Measurements from ENCODE around the gene PRAMEF17.
"Not testable (repeated sequence)": the region's sequence is repeated elsewhere in the genome, so short reads cannot be mapped to it uniquely, and the experiment has no call there.

DNA sequence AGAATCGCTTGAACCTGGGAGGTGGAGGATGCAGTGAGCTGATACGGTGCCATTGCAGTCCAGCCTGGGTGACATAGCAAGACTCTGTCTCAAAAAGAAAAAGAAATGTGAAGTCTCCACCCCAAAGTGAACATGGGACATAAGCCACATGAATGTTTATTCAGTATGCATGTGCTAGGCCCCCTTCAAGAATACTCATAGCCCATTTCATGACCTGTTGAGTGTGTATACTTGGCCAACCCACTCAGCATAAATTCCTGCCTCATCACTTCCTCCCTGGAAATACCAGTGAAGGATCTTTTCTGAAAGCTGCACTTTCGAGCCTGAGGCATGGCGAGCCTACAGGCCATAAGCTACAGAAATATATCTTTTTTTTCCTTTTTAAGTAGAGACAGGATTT, 24.5 kb upstream of the PRAMEF17 start:
- TF ChIP-seq, protein P1, sequence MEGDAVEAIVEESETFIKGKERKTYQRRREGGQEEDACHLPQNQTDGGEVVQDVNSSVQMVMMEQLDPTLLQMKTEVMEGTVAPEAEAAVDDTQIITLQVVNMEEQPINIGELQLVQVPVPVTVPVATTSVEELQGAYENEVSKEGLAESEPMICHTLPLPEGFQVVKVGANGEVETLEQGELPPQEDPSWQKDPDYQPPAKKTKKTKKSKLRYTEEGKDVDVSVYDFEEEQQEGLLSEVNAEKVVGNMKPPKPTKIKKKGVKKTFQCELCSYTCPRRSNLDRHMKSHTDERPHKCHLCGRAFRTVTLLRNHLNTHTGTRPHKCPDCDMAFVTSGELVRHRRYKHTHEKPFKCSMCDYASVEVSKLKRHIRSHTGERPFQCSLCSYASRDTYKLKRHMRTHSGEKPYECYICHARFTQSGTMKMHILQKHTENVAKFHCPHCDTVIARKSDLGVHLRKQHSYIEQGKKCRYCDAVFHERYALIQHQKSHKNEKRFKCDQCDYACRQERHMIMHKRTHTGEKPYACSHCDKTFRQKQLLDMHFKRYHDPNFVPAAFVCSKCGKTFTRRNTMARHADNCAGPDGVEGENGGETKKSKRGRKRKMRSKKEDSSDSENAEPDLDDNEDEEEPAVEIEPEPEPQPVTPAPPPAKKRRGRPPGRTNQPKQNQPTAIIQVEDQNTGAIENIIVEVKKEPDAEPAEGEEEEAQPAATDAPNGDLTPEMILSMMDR (IDR thresholded peaks at IDR 0.05): not testable (repeated sequence)
- TF ChIP-seq POLR2A (IDR thresholded peaks at IDR 0.05): not testable (repeated sequence)
